Inflammatory macrophage treated with lipopolysaccharide for 1 hour (primary cell): ENCODE results near the gene DOCK3.
"Not testable (repeated sequence)": the region's sequence is repeated elsewhere in the genome, so short reads cannot be mapped to it uniquely, and the experiment has no call there.

Experiments used
- DNase-seq, 2 donors: peaks; one replicate each; pipeline ENCODE4 v3.0.0-alpha.2; 2020 to 2022

Gene DOCK3

DNA sequence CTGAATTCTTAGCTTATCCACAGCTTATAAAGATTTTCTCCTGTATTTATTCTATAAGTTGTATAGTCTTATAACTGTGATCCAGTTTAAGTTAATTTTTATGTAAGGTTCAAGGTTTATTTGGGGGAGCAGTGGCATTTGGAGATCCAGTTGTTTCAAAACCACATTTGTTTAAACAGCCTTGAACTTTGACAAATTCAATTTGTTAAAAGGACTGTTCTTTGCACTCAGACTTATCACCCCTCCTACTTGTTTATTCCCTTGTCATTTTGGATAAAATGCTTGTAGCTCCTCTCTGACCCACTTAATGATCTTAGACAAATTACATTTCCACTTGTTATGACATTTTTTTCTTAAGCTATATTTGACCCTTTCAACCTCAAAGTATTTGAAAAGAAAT, 327.8 kb downstream of the DOCK3 start:
- no peak for DNase-seq

DNA sequence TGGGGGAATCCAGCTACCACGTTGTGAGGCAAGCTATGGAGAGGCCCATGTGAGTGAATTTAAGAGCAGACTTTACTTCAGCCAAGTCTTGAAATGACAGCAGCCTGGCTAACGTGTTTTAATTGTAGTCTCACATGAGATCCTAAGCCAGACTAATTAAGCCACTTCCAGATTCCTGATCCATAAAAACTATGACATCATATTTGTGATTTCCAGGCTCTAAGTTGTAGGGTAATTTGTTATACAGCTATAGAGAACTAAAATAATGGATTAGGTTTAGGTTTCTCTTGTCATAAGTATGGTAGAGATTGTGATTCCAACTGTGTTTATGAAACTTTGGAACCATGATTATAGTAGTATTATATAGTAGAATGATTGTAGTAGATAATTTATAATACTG, 329.5 kb downstream of the DOCK3 start:
- DNase-seq = no peak

DNA sequence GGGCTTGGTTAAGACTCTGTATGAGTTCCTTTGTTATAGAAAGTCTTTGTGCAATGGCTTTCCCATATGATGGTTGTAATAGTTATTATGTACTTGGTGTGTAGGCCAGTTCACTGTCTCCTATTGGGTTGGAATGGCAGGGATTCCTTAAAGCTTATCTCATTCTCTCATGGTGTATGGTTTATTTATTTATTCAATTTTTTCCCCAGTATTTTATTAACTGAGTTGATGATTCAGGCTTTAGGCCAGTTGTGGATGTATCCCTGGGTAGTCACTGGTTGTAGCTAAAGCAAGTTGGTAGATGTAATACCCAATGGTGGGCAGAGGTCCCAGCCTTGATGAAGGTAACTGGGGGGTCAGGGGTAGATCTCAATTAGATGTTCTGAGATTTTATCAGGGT, 349.4 kb downstream of the DOCK3 start:
- DNase-seq = no peak

DNA sequence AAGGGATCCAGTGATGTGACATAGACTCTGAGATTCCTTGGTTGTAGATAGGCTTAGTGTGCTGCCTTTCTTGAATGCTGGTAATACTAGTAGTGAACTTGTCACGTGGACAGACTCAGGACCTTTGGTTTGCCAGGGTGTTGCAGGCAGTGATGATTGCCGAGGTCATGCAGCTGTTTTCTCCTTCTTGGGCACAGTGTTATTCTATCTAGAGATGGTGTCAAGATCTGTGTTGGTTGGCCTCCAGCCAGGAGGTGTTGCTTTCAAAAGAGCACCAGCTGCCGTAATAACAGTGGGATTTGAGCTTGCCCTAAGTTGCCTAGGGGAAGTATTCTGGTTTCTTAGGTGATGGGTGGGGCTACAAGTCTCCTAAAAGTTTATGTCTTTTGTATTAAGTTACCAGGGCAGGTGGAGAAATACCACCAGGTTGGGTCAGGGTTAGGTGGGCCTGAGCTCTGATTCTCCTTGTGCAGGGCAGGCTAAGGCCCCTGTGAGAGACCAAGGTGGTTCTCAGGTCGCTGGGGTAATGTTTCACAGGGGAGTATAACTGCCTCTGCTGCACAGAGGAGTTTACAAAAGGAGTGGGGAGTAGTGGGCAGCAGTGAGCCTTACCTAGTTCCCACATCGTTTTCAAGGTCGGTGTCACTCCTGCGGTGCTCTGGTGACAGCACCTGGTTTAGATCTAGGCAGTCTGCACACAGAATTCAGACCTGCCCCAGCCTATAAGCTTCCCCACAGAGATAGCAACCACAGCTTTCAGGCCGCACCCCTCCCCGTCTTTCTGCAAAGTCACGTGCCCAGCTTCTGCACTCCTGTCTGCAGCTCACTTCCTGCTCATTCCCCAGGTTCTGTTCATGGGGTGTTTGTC, 350.3 kb downstream of the DOCK3 start:
- DNase-seq = no peak

DNA sequence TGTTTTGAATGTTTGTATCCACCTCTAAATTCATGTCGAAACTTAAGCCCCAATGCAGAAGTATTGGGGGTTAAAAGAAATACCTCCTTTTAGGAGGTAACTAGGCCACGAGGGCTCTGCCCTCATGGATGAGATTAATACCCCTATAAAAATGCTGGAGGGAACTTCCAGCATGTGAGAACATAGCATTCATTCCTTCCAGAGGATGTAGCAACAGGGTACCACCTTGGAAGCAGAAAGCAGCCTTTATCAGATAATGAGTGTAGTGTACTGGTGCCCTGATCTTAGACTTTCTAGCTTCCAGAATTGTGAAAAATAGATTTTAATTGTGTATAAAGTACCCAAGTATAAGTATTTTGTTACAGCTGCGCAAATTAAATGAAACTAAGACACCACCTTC, 356.9 kb downstream of the DOCK3 start:
- DNase-seq = no peak

DNA sequence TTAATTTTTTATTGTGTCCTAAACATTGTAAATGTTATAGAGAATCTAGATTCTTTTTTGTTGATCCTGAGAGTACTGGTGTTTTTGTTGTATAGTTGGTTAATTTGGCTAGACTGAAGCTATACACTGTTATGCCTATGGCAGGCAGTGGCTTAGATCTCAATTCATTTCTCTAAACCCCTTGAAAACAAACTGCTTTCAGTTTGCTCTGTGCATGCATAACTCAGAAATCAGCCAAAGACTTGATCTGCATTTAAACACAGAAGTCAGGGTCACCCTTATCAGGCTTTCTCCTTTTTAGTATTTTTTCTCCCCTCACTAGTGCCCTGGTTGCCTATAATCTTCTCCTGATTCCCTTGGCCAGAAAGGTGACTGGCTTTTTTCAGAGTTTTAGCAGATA, 360.9 kb downstream of the DOCK3 start:
- DNase-seq = no peak

DNA sequence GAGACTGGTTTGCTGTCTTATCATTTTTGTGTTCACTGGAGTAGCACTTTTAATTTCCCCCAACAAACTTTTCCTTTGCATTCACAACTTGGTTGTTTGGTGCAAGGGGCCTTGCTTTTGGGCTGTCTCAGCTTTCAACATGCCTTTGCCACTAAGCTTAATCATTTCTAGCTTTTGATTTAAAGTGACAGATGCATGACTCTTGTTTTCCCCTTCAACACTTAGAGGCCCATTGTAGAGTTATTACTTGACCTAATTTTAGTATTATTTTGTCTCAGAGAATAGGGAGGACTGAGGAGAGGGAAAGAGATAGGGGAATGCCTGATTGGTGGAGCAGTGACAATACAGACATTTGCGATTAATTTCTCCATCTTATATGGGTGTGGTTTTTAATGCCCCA, 370.3 kb downstream of the DOCK3 start:
- no peak for DNase-seq

- no peak for DNase-seq
Measured at GRCh38 chr3:51052562-51052961, 377.8 kb downstream of the DOCK3 start.

- no peak for DNase-seq
Measured at GRCh38 chr3:51057121-51057520, 382.4 kb downstream of the DOCK3 start.

- no peak for DNase-seq
Measured at GRCh38 chr3:51063053-51063452, 388.3 kb downstream of the DOCK3 start.

DNA sequence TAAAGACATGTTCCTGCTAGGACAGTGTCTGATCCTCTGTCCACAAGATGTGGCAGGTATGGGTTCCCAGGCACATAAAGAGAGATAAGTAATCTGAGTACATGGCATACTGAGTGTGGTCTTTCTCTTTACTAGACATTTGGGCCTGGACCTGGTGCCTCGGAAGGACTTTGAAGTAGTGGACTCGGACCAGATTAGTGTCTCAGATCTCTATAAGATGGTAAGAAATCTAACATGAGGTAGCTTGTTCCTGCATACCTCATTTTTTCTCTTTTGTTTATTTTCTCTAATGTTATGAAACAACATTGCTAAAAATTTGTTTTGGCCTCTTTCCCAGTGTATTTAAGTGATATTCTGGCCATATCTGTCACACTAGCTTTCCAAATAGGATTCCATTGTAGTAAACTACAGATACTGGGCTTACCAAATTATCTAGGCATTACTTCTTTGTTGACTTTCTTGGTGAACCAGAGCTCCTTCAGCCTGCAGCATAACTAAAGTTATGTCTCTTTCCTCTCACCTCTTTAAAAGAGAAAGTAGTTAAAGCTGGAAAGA, 400.6 kb downstream of the DOCK3 start:
- no peak for DNase-seq

DNA sequence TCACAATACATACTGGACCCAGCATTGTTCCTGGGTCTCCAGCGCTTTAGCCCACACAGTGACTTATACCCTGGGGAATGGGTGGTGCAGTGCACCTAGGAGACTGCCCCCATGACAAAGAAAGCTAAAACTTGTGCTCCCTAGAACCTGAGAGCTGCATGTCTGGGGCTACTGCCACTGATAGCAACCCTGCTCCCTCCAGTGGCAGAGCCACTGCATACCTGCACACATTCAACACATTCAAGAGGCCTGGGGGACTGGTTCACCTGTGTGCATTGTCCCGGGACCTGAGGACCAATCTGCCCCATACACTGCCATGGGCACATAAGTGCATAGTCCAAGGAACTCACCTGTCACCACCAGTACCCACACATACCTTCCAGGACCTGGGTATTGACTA, 407.6 kb downstream of the DOCK3 start:
- no peak for DNase-seq

GRCh38 chr3:51083490-51083889, 408.8 kb downstream of the DOCK3 start:
- DNase-seq = no peak

DNA sequence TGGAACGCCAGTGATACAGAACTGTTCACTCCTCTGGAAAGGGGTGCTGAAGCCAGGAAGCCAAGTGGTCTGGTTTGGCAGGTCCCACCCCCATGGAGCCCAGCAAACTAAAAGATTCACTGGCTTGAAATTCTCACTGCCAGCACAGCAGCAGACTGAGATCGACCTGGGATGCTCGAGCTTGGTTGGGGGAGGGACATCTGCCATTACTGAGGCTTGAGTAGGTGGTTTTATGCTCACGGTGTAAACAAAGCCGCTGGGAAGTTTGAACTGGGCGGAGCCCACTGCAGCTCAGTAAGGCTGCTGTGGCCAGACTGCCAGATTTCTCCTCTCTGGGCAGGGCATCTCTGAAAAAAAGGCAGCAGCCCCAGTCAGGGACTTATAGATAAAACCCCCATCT, 417.4 kb downstream of the DOCK3 start:
- DNase-seq = not testable (repeated sequence)

DNA sequence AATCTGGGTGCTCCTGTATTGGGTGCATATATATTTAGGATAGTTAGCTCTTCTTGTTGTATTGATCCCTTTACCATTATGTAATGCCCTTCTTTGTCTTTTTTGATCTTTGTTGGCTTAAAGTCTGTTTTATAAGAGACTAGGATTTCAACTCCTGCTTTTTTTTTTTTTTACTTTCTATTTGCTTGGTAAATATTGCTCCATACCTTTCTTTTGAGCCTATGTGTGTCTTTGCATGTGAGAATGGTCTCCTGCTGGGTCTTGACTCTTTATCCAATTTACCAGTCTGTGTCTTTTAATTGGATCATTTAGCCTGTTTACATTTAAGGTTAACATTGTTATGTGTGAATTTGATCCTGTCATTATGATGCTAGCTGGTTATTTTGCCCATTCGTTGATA, 420.1 kb downstream of the DOCK3 start:
- not testable (repeated sequence) for DNase-seq

GRCh38 chr3:51099794-51100535, 425.2 kb downstream of the DOCK3 start:
- DNase-seq = peak; percentile 7 to 59

DNA sequence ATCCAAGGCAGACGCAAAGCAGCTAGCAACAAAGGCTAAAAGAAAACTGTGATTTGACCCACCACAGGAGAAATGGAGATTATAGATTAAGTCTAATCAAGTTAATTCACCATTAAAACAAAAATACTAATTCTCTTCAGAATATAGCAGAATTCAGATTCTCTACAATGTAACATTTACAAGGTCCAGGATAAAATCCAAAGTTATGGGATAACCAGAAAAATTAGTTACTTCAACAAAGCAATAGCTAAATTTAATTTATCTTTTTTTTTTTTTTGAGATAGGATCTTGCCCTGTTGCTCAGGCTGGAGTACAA, 425.8 kb downstream of the DOCK3 start:
- DNase-seq = no peak

- no peak for DNase-seq
Measured at GRCh38 chr3:51102396-51102795, 427.7 kb downstream of the DOCK3 start.

DNA sequence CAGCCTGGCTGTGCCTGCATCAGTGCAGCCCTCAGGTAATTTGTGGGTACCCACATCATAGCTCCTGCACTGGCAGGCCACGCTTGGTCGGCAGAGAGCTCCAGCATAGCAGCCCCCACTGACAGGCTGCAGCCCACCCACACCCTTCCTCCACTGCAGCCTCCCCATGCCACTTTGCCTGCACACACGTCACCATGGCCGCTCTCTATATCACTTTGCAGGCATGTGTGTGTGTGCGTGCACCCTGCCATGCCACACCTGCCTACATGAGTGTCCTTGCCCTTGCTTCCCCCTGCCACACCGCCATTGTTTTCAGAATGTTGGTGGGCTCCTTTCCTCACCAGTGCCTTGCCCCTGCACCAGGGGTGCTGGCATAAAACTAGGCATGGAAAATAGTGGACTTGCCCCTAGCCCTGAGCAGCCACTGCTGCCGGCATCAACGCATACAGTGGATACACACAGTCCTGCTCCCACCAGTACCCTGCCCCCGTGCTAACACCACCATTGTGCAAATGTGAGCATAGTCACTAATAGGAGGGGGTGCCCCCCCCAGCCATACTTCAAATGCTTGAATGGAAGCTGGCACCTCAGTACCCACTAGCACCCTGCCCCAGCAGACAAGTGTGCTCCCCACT, 431.6 kb downstream of the DOCK3 start:
- no peak for DNase-seq

DNA sequence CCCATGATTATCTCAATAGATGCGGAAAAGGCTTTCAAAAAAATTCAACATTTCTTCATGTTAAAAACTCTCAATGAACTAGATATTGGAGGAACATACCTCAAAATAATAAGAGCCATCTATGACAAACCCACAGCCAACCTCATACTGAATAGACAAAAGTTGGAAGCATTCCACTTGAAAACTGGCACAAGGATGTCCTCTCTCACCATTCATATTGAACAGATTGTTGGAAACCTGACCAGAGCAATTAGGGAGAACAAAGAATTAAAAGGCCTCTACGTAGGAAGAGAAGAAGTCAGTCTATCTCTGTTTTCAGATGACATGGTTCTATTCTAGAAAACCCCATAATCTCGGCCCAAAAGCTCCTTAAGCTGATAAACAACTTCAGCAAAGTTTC, 435.9 kb downstream of the DOCK3 start:
- no peak for DNase-seq

DNA sequence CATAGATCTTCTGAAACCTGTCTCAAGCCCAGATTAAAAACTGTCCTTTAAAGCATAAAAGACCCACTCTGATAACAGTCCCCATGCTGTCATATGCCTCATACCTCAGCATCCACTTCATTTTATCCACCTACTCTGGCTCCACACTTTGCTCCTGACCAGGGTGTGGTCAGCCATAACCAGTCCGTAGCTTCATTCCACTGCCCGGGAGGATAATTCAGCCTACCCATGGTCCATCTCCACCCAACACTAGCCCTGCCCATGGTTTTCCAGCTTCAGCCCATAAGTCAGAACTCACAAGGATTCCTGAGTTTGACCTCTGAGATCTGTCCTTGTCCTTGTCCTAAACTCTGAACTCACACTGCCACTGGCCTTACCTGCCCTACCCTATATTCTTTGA, 448.2 kb downstream of the DOCK3 start:
- no peak for DNase-seq

DNA sequence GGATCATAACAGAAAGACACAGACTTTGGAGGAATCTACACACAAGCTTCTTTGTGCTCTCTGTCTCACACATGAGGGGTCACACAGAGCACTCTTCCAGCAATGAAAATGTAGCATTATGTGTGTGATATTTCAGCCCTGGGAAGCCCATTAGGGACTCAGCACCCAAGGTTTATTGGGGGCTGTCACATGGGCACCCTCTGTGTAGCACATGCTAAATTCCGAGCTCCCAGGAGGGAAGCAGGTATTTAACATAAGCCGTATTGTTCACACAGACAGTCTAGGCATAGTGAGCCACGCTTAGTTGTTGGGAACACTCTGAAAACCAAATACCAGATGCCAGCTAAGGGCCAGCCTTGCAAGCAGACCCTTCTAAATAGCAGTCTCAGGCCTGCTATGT, 448.8 kb downstream of the DOCK3 start:
- DNase-seq = no peak

DNA sequence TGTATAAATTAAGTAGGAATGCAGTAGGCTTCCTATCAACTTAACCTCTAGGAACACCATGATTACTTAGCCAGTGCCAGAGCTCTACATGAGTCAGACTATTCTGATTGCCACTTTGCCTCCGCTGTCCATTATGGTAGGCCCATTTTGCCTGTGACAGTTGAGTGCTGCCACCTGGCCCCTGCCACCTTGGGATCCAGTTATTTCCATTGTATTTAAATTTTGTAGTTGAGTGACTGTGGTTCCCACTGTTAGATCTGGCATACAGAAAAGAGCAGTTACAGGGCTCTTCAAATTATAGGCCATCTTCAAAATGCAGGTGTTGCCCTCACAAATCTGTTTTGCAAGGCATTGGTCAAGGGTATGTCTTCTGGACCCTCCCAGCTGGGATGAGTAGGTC, 456.9 kb downstream of the DOCK3 start:
- DNase-seq = not testable (repeated sequence)

DNA sequence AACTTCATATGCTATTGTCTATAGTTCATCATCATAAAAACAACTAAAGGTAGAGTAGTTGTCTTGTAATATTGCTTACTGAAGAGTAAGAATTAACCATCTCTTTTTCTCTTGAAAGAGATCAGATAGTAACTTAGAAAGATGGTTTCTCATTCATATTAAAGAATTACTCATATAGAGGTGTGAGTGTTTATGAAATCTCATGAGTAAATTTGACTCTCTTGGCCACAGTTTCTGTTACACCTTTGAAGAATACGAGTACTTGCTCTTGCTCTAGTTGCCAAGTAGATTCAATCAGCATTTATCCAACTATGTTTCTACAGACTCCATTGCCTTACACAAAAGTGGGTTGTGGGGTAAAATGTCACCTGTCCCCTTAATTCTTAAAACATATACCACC, 463.0 kb downstream of the DOCK3 start:
- no peak for DNase-seq
